Caco-2 (cell line): ENCODE measurements around the gene EIF1AY. TPM values are rescaled to one million over a fixed set of nuclear protein-coding genes. Genes with fewer than 3 reads are reported as not detected.

Experiments used
- BruUV-seq: library from RNA; stranded (reverse); fragments of 400-500 nt; replicated peaks from 2 replicates; lab custom pipeline; 2021; lab: Mats Ljungman, UMichigan
- CTCF ChIA-PET: fragments of 300-600 bp; sonication (Branson Sonifier 250); formaldehyde crosslinking; loops from one replicate; lab custom pipeline; 2022; ENCODE audit warnings: antibody characterized with exemption; lab: Charles Lee
- POLR2A ChIA-PET: fragments of 300-600 bp; sonication (Branson Sonifier 250); formaldehyde crosslinking; loops from one replicate; lab custom pipeline; 2022; ENCODE audit warnings: antibody characterized with exemption; lab: Charles Lee
- DNase-seq, 2 experiments: peaks; one replicate each; pipeline versions ENCODE4 v3.0.0 to v3.0.0-alpha.2; 2020 to 2022
- H3K27me3 ChIP-seq: replicated peaks from 2 replicates; pipeline ENCODE4 v1.6.0; 2011; ENCODE audit warnings: low read length; ENCODE audit not compliant: control insufficient read depth, insufficient read depth
- H3K36me3 ChIP-seq: 2 replicates; pipeline ENCODE4 v1.5.1; 2011; ENCODE audit warnings: low read length; ENCODE audit not compliant: control insufficient read depth, insufficient read depth
- H3K4me1 ChIP-seq: fragments of 250-450 bp; sonication (Bioruptor Pico); 2 replicates; pipeline ENCODE4 v1.5.1; 2020; ENCODE audit warnings: mild to moderate bottlenecking
- H3K4me3 ChIP-seq: 2 replicates; pipeline ENCODE4 v1.5.1; 2011; ENCODE audit warnings: low read depth, mild to moderate bottlenecking, control low read depth, low read length
- H3K9me3 ChIP-seq: fragments of 250-450 bp; sonication (Bioruptor Pico); 2 replicates; pipeline ENCODE4 v1.5.1; 2020; ENCODE audit warnings: mild to moderate bottlenecking, moderate library complexity
- H3K27ac Mint-ChIP-seq: one replicate; pipeline ENCODE4 v1.8.0; 2022; ENCODE audit warnings: mixed read lengths; ENCODE audit not compliant: unreplicated experiment
- H3K27me3 Mint-ChIP-seq: one replicate; pipeline ENCODE4 v1.8.0; 2022; ENCODE audit warnings: mixed read lengths; ENCODE audit not compliant: insufficient read depth, unreplicated experiment
- H3K36me3 Mint-ChIP-seq: one replicate; pipeline ENCODE4 v1.8.0; 2022; ENCODE audit warnings: mild to moderate bottlenecking, mixed read lengths; ENCODE audit not compliant: insufficient read depth, unreplicated experiment
- H3K4me1 Mint-ChIP-seq: one replicate; pipeline ENCODE4 v1.8.0; 2022; ENCODE audit warnings: low read depth, mixed read lengths; ENCODE audit not compliant: unreplicated experiment
- H3K4me3 Mint-ChIP-seq: one replicate; pipeline ENCODE4 v1.8.0; 2022; ENCODE audit warnings: mild to moderate bottlenecking, moderate library complexity, mixed read lengths; ENCODE audit not compliant: unreplicated experiment
- H3K9me3 Mint-ChIP-seq: one replicate; pipeline ENCODE4 v1.8.0; 2022; ENCODE audit warnings: mixed read lengths; ENCODE audit not compliant: unreplicated experiment
- CTCF ChIP-seq, 2 experiments: fragments of 200-600 bp in 1 of 2; IDR thresholded peaks; 1 replicate in 1 of 2; 2 replicates in 1 of 2; pipeline versions ENCODE4 v1.5.1 to v1.8.0; 2011 to 2022; ENCODE audit warnings: antibody characterized with exemption in 1 of 2, control low read depth in 1 of 2, inconsistent platforms in 1 of 2, low read depth in 1 of 2, low read length in 1 of 2, mild to moderate bottlenecking in 1 of 2, moderate library complexity in 1 of 2; ENCODE audit not compliant: insufficient read depth in 1 of 2, severe bottlenecking in 1 of 2, unreplicated experiment in 1 of 2
- intact Hi-C: fragments of 100-400 bp; cut with micrococcal nuclease; formaldehyde crosslinking; loops from one replicate; pipeline ENCODE4 v1.10.0; 2022; ENCODE audit not compliant: unreplicated experiment
- total RNA-seq: library from RNA; stranded (reverse); gene quantifications from 2 replicates; pipeline ENCODE4 v1.2.3, GENCODE V29; 2022

EIF1AY gene
- total RNA-seq, 1 experiment from 2014 or later, result not detected

GRCh38 chrY:20576506-20576905 is 930 bp downstream of the EIF1AY start:
- DNase-seq, result no peak
- Histone ChIP-seq H3K36me3 (no peaks in the 10 kb centered on the region), H3K9me3 (no peaks in the 10 kb centered on the region), H3K4me1 (no peaks in the 10 kb centered on the region), H3K27me3 (no peaks in the 10 kb centered on the region), H3K4me3 (no peak overlapping the region)
- intact Hi-C loops, result no loop called here
- Mint-ChIP-seq H3K4me1 (no peaks in the 10 kb centered on the region), H3K27me3 (no peaks in the 10 kb centered on the region), H3K4me3 (no peak overlapping the region), H3K9me3 (no peaks in the 10 kb centered on the region), H3K36me3 (no peaks in the 10 kb centered on the region), H3K27ac (no peak overlapping the region)
- ChIA-PET CTCF (no interaction called here), POLR2A (no interaction called here)
- no TSS peak for BruUV-seq
- no peak for TF ChIP-seq CTCF (IDR thresholded peaks at IDR 0.05; ENCODE audit: insufficient read depth in 1 of 2, low read depth in 1 of 2, low read length in 1 of 2, severe bottlenecking in 1 of 2, unreplicated experiment in 1 of 2)

DNA sequence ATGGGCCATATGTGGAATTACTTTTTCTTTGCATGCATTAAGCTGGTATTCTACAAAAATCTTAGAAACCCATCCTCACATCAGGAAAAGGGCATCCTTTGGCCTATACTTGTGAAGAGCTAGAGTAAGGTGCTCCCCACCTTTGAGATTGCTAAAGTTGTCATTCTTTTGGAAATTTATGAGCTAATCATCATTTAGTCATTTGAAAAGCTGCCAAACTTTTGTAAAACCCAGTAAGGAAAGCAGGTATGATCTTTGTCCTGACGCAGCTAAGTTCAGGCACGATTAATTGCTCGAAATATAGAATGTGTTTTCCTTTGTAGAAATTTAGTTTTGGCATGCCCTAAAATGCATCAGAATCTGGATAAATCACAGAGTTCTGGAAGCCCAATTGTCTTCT is 2.6 kb downstream of the EIF1AY start:
- no TSS peak for BruUV-seq

DNA sequence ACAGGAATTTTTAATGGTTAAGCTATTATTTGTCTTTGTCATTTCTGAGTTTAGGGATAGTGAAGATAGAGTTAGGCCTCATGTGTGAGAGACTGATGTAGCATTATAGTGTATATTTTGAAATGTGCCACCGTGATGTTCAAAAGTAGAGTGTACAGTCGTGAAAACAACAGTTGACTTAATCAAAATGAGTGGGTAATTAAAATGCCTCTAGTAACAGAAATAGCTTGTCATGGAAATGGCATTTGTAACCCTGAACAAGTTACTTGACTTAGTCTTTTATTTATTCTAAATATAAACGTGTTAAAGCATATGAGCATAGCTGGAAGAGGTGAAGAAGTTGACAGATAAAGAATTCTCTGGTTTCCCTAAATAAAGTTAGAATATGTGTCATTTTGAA is 6.1 kb downstream of the EIF1AY start:
- Mint-ChIP-seq H3K27ac (no peak overlapping the region), H3K4me3 (no peak overlapping the region), H3K4me1 (no peaks in the 10 kb centered on the region), H3K36me3 (no peaks in the 10 kb centered on the region), H3K27me3 (no peaks in the 10 kb centered on the region), H3K9me3 (no peaks in the 10 kb centered on the region)
- Histone ChIP-seq H3K27me3 (no peaks in the 10 kb centered on the region), H3K9me3 (no peaks in the 10 kb centered on the region), H3K36me3 (no peaks in the 10 kb centered on the region), H3K4me1 (no peaks in the 10 kb centered on the region), H3K4me3 (no peak overlapping the region)
- TF ChIP-seq CTCF (IDR thresholded peaks at IDR 0.05; ENCODE audit: insufficient read depth in 1 of 2, low read depth in 1 of 2, low read length in 1 of 2, severe bottlenecking in 1 of 2, unreplicated experiment in 1 of 2), result no peak
- DNase-seq, result no peak
- ChIA-PET POLR2A (no interaction called here), CTCF (no interaction called here)
- no TSS peak for BruUV-seq
- intact Hi-C loops, result no loop called here

More for the DNA sequence above, 2.6 kb downstream of the EIF1AY start:
- Mint-ChIP-seq H3K36me3 (no peaks in the 10 kb centered on the region), H3K4me3 (no peak overlapping the region), H3K27me3 (no peaks in the 10 kb centered on the region), H3K9me3 (no peaks in the 10 kb centered on the region), H3K27ac (no peak overlapping the region), H3K4me1 (no peaks in the 10 kb centered on the region)
- ChIA-PET POLR2A (no interaction called here), CTCF (no interaction called here)
- Histone ChIP-seq H3K4me1 (no peaks in the 10 kb centered on the region), H3K9me3 (no peaks in the 10 kb centered on the region), H3K4me3 (no peak overlapping the region), H3K36me3 (no peaks in the 10 kb centered on the region), H3K27me3 (no peaks in the 10 kb centered on the region)
- no peak for DNase-seq
- no peak for TF ChIP-seq CTCF (IDR thresholded peaks at IDR 0.05; ENCODE audit: insufficient read depth in 1 of 2, low read depth in 1 of 2, low read length in 1 of 2, severe bottlenecking in 1 of 2, unreplicated experiment in 1 of 2)
- intact Hi-C loops, result no loop called here
